ENCODE measurements around the gene CRMP1. TPM values are rescaled to one million over a fixed set of nuclear protein-coding genes. Genes with fewer than 3 reads are reported as not detected.
A peak's percentile ranks its signal among the peaks of the same experiment; 100 is the strongest.

CRMP1 gene
- total RNA-seq, 4 donors from 2014 or later: 0.62 to 4.3 (median 1.6) TPM

GRCh38 chr4:5895287-5895686 is 2.4 kb upstream of the CRMP1 start:
- Histone ChIP-seq H3K9me3 (peaks cover 0 to 11% (median 0%) of the 10 kb centered on the region in 3 donors), H3K36me3 (no peaks in the 10 kb centered on the region), H3K27me3 (peaks cover 97% of the 10 kb centered on the region), H3K27ac (no peak overlapping the region), H3K4me1 (peaks cover 0 to 21% (median 0%) of the 10 kb centered on the region in 3 donors), H3K4me3 (no peak overlapping the region)
- no peak for ATAC-seq
- TF ChIP-seq EP300 (IDR thresholded peaks at IDR 0.05) (no peak), POLR2A (IDR thresholded peaks at IDR 0.05) (no peak), CTCF (IDR thresholded peaks at IDR 0.05) (no peak), POLR2AphosphoS5 (IDR thresholded peaks at IDR 0.05) (no peak)
- 28 to 58% methylated on average over 3 to 4 of the region's 4 CpGs for WGBS, 2 donors (ENCODE audit: low coverage in 1 of 2)

GRCh38 chr4:5894266-5894665 is 1.4 kb upstream of the CRMP1 start:
- no peak for TF ChIP-seq POLR2A (IDR thresholded peaks at IDR 0.05)
- TF ChIP-seq POLR2AphosphoS5 (IDR thresholded peaks at IDR 0.05): no peak
- TF ChIP-seq CTCF (IDR thresholded peaks at IDR 0.05): no peak
- no peak for TF ChIP-seq EP300 (IDR thresholded peaks at IDR 0.05)
- Histone ChIP-seq H3K9me3 (peaks cover 0 to 11% (median 0%) of the 10 kb centered on the region in 3 donors), H3K4me3 (no peak overlapping the region), H3K4me1 (peaks cover 0 to 32% (median 0%) of the 10 kb centered on the region in 3 donors), H3K27ac (no peak overlapping the region), H3K36me3 (no peaks in the 10 kb centered on the region), H3K27me3 (peaks cover 98% of the 10 kb centered on the region)
- no peak for ATAC-seq
- WGBS, 2 donors (ENCODE audit: low coverage in 1 of 2): no CpG with 5 or more reads among the region's 7 CpGs

GRCh38 chr4:5893591-5893990 is 705 bp upstream of the CRMP1 start:
- Histone ChIP-seq H3K27ac (no peak overlapping the region), H3K36me3 (no peaks in the 10 kb centered on the region), H3K4me1 (peaks cover 0 to 38% (median 5%) of the 10 kb centered on the region in 3 donors), H3K4me3 (no peak overlapping the region), H3K27me3 (peaks cover 100% of the 10 kb centered on the region), H3K9me3 (peaks cover 0 to 11% (median 0%) of the 10 kb centered on the region in 3 donors)
- ATAC-seq: no peak
- WGBS, 2 donors (ENCODE audit: low coverage in 1 of 2): 17 to 38% methylated on average over 1 to 3 of the region's 8 CpGs
- no peak for TF ChIP-seq CTCF (IDR thresholded peaks at IDR 0.05)
- TF ChIP-seq POLR2AphosphoS5 (IDR thresholded peaks at IDR 0.05): no peak
- no peak for TF ChIP-seq POLR2A (IDR thresholded peaks at IDR 0.05)
- TF ChIP-seq EP300 (IDR thresholded peaks at IDR 0.05): no peak

- WGBS, 2 donors (ENCODE audit: low coverage in 1 of 2): no CpG with 5 or more reads among the region's 100 CpGs
- Histone ChIP-seq H3K9me3 (peaks cover 0 to 7% (median 0%) of the 10 kb centered on the region in 3 donors), H3K4me1 (peaks cover 0 to 50% (median 14%) of the 10 kb centered on the region in 3 donors), H3K27me3 (peaks cover 100% of the 10 kb centered on the region), H3K4me3 (peak overlapping the region in 1 of 2 donors; percentile 32), H3K27ac (no peak overlapping the region), H3K36me3 (no peaks in the 10 kb centered on the region)
- TF ChIP-seq EP300 (IDR thresholded peaks at IDR 0.05) (no peak), POLR2AphosphoS5 (IDR thresholded peaks at IDR 0.05) (no peak), CTCF (IDR thresholded peaks at IDR 0.05) (no peak), POLR2A (IDR thresholded peaks at IDR 0.05) (no peak)
- ATAC-seq: no peak
Observed at GRCh38 chr4:5892323-5893003, 423 bp downstream of the CRMP1 start.

Data from gastroesophageal sphincter (tissue), 4 donors.